Activated CD8-positive, alpha-beta memory T cell treated with anti-CD3 and anti-CD28 coated beads, Interleukin-2, amount 50 U/mL, for 4 hours (primary cell): ENCODE results near the gene ADAM23.
"Not testable (repeated sequence)": the region's sequence is repeated elsewhere in the genome, so short reads cannot be mapped to it uniquely, and the experiment has no call there.

Experiments
- DNase-seq: peaks from one replicate; pipeline ENCODE4 v3.0.0-alpha.2; 2020

ADAM23 gene

GRCh38 chr2:206442833-206443734, at the start of gene ADAM23:
Gene ADAM23 (plus strand): TSS chr2:206443532. CDS start chr2:206443867, 335 bp downstream.
- no peak for DNase-seq

DNA sequence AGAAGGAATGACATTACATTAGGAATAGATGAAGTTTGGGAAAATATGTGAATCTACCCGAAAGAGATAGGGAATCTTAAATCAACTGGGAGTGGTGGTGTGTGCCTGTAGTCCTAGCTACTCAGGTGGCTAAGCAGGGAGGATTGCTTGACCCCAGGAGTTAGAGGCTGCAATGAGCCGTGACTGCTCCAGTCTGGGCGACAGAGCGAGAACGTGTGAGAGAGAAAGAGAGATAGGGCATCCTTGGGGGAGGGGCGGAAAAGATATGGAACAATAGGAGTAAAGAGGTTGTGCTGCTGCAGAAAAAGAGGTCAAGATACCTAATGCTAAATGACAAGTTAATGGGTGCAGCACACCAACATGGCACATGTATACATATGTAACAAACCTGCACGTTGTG, 47.1 kb upstream of the ADAM23 start:
- no peak for DNase-seq

GRCh38 chr2:206402956-206403569, 40.3 kb upstream of the ADAM23 start:
- not testable (repeated sequence) for DNase-seq

DNA sequence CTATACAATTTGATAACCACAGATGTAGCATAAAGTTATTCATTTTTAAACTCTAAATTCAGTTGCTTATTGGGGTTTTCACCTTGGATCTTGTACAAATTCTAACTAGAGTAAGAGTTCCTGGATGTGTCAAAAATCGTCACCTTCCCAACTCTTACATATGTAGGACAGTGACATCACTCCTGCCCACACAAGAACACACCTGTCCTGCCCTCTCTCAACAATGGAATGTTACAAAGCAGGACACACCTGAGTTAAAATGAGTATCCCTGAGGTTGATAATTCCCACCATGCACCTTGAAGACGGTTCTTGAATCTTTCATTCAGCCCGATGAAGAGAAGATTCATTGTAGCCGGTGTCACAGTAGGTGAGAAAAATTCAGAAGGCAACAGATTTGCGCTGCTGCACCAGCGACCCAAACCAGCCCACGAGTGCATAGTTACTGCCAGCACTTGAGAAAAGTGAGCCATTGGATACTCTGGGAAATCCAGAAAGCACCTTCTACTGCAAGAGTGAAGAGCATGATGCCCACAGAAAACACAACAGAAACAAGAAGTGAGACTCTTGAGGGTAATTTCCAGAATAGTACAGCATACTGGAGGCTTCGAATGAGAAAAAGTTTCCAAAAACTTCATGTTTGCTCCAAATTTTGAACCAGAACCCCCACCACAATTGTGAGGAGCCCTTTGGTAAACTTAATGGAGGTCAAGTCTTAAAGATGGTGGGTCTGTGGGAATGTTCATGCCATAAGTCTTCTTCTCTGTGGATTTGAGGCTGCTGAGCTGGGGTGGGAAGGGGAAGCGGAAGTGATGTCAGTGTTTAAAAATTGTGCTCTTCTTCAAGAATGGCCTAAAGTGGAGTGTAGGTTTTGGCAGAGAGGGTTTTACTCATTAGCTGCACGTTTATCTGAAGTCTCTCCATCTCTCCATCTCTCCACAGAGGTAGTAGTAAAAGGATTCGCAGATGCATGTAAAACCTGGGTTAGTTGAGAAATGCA, 34.7 kb upstream of the ADAM23 start:
- no peak for DNase-seq

GRCh38 chr2:206410714-206411113, 32.6 kb upstream of the ADAM23 start:
- DNase-seq = no peak

- no peak for DNase-seq
Observed at GRCh38 chr2:206415618-206416243, 27.6 kb upstream of the ADAM23 start.

DNA sequence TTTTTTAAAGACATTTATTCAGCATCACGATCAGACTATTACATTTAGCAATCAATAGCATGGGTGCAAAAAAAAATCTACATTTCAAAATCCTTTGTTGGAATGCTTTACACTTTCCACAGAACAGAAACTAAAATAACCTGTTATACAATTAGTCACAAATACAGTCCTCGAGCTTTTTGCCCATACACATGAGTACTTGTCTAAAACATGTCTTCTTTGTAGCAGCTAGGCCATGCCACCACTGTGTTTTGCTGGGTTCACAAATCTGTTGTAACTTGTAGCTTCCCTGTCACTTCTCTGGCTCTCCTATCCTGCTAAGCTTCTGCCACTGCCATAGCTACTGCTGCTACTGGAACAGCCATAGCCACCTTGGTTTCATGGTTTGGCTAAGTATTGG, 24.4 kb upstream of the ADAM23 start:
- no peak for DNase-seq

DNA sequence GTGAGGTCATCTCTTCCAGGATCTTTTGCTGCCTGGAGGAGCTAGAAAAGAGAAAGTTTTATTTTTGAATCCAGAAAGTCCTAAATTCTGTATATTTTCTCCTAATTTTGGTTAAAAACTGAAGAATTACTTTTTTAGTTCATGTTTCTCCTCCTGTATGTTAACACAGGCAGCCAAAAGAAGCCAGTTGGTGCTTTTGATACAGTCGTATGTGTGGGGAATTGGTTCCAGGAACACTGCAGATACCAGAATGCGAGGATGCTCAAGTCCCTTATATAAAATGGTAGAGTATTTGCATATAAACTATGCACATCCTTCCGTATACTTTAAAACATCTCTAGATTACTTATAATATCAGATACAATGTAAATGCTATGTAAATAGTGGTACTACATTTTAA, 22.6 kb upstream of the ADAM23 start:
- no peak for DNase-seq

- DNase-seq = no peak
Observed at GRCh38 chr2:206422493-206422892, 20.8 kb upstream of the ADAM23 start.

GRCh38 chr2:206423147-206423546, 20.2 kb upstream of the ADAM23 start:
- DNase-seq = no peak

- no peak for DNase-seq
Observed at GRCh38 chr2:206424134-206424533, 19.2 kb upstream of the ADAM23 start.

DNA sequence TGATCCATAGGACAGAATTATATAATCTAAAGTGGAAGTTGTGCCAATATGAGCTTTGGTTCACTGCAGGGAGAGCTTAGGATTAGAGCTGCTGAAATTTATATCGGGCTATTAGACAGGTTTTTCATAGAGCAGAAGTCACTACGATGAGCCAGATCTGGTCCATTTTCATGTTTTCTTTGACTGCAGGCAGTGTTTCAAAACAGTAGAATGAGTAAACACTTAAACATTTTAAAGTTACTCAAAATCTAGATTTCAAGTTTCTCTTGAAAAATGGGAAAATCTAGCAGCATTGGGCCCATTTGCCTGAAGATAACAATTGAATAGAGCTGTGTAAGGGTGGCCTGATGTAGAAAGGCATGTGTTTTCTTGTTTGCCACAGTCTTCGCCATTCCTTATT, 14.5 kb upstream of the ADAM23 start:
- no peak for DNase-seq

- DNase-seq = no peak
Observed at GRCh38 chr2:206430452-206430851, 12.9 kb upstream of the ADAM23 start.

DNA sequence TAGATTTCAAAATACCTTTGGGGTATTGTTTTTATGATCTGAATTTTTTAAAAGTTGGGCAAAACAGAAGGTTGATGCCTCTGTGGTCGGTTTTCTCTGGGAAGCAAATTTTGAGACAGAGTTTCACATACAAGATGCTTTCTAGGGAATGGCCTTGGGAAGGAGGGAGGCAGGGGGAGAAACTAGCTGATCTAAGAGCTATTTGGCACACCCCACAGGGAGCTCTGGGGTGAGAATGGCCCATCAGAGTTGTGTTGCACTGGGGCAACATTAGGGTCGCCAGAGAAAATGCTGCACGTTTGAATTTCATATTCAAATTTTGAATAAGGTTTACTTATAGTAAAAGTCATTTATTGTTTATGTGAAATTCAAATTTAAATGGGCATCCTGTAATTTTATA, 11.9 kb upstream of the ADAM23 start:
- no peak for DNase-seq

DNA sequence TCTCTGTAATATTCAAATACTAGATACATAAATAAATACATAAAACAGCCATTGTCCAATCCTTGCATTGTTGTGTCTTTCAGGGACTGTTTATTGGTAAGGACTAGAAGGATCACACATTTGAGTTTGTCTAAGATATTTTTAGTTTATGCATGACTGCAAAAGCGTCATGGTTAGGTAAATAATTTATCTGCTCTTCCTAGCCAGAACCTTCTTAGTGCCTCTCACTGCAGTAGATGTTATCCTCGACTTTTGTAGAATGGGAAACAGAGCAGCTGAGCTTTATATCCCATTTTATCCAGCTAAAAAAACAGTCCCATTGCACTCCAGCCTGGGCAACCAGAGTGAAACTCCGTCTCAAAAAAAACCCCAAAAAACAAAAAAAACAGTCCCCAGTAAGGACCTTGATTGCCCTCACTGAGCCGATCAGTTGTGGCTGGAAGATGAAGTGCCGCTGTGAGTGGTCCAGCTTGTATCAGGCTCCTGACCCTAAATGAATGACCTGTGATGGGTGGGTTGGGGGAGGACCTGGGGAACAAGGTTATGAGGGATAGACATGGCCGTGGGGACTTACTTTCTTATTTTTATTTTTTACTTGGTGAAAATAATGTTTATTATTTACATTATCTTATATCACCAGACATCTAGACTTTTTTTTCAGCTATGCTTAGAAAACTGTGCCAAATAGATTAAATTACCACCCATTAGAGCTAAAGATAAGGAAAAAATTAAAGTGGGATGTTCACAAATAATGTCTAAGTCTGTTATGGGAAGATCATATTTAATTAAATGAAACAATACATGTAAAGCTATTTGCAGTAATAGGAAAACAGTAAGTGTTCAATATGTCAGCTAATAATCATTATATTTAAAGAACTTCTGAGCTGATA, 10.9 kb upstream of the ADAM23 start:
- DNase-seq = no peak

- DNase-seq = no peak
Observed at GRCh38 chr2:206433190-206433589, 10.1 kb upstream of the ADAM23 start.

GRCh38 chr2:206433686-206434085, 9.6 kb upstream of the ADAM23 start:
- no peak for DNase-seq

GRCh38 chr2:206435742-206436141, 7.6 kb upstream of the ADAM23 start:
- DNase-seq = no peak

DNA sequence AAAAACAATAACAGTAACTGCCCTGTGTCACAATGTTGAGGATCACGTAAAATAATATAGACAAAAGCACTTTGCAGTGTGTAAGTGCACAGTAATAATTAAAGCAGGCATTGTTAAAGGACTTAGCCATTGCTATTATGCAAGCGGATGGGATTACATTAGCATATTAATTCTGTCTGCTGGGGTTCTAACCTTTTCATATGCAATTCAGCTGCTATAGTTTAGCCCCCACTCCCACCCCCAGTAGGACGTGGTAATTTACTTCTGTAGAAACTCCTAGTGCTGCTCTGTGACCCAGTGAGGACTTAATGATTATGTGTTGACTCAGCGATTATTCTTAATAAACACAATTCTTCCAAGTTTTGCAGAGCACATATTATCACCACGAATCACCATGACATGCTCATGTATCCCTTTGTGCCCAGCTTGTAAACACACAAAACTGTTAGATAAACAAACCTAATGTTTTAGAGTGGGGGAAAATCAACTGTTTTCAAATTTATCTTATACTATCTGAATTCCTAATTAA, 5.1 kb upstream of the ADAM23 start:
- no peak for DNase-seq

DNA sequence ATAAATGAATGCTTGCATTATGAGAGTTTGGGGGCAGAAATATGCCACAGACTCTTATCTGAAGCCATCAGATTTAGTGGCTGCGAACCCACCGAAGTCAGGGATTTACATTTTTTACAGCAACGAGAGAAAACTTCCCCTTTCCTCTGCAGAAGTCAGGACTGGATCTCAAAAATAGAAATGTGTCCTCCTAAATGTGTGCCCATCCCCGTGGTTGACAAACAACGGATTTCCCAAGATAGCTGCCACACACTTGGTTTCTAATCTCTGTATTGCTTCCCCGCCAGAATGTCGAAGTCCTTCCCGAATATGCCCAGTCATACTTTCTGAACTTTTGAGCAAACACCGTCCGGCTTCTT, 879 bp upstream of the ADAM23 start:
- no peak for DNase-seq

DNA sequence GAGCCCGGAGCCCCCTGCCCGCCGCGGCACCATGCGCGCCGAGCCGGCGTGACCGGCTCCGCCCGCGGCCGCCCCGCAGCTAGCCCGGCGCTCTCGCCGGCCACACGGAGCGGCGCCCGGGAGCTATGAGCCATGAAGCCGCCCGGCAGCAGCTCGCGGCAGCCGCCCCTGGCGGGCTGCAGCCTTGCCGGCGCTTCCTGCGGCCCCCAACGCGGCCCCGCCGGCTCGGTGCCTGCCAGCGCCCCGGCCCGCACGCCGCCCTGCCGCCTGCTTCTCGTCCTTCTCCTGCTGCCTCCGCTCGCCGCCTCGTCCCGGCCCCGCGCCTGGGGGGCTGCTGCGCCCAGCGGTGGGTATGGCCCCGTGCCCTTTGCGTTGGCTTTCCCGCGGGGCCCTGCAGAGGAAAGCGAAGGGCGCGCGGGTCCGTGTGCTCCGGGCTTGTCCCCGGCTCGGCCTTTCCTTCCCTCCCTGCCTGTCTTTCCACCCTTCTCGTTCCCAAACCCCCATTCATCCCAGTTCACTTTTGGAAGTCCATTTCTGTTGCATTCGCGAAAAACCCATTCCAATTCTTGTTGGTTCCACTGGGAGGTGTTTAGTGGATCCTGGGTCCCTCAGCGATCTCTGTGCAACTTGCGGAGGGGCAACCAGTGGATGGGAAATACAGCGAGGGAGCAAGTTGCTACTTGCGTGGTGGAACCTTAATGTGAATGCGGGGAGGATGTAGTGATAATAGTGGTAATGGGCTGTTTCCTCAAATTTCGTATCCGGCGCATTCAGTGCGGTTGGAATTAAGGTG, 599 bp downstream of the ADAM23 start:
- no peak for DNase-seq
